H9 (cell line): ENCODE data around the gene GTF2IRD2. TPM values are rescaled to one million over a fixed set of nuclear protein-coding genes. Genes with fewer than 3 reads are reported as not detected.
"Not testable (repeated sequence)": the region's sequence is repeated elsewhere in the genome, so short reads cannot be mapped to it uniquely, and the experiment has no call there.

ENCODE experiments used
- DNase-seq: peaks from one replicate; pipeline ENCODE4 v3.0.0-alpha.2; 2017
- H2AFZ ChIP-seq: one replicate; pipeline ENCODE4 v1.6.1; 2013; ENCODE audit warnings: mild to moderate bottlenecking, low read length, control low read depth, moderate library complexity
- H2AK5ac ChIP-seq: 2 replicates; pipeline ENCODE4 v1.6.1; 2013; ENCODE audit warnings: low read length, control low read depth, mixed read lengths; ENCODE audit not compliant: insufficient read length
- H2BK120ac ChIP-seq: one replicate; pipeline ENCODE4 v1.6.1; 2013; ENCODE audit warnings: low read depth, mild to moderate bottlenecking, low read length, control low read depth, inconsistent platforms; ENCODE audit not compliant: poor library complexity, severe bottlenecking
- H2BK12ac ChIP-seq: 2 replicates; pipeline ENCODE4 v1.6.1; 2013; ENCODE audit warnings: low read length, control low read depth, mixed read lengths, low read depth; ENCODE audit not compliant: insufficient read length
- H2BK15ac ChIP-seq: 2 replicates; pipeline ENCODE4 v1.6.1; 2013; ENCODE audit warnings: low read depth, low read length, control low read depth
- H2BK20ac ChIP-seq: one replicate; pipeline ENCODE4 v1.6.1; 2013; ENCODE audit warnings: low read depth, mild to moderate bottlenecking, low read length, control low read depth, inconsistent platforms; ENCODE audit not compliant: poor library complexity, severe bottlenecking
- H2BK5ac ChIP-seq: 2 replicates; pipeline ENCODE4 v1.6.1; 2013; ENCODE audit warnings: low read length, control low read depth, mixed read lengths; ENCODE audit not compliant: insufficient read length
- H3K14ac ChIP-seq: 2 replicates; pipeline ENCODE4 v1.6.1; 2013; ENCODE audit warnings: low read length, control low read depth; ENCODE audit not compliant: insufficient read depth
- H3K18ac ChIP-seq: 2 replicates; pipeline ENCODE4 v1.6.1; 2013; ENCODE audit warnings: low read depth, mild to moderate bottlenecking, mixed read lengths, low read length, control low read depth; ENCODE audit not compliant: insufficient read length
- H3K23ac ChIP-seq: 2 replicates; pipeline ENCODE4 v1.6.1; 2013; ENCODE audit warnings: low read length, control low read depth, mixed read lengths, low read depth; ENCODE audit not compliant: insufficient read length
- H3K23me2 ChIP-seq: 2 replicates; pipeline ENCODE4 v1.6.1; 2013; ENCODE audit warnings: low read depth, mild to moderate bottlenecking, mixed read lengths, low read length, control low read depth; ENCODE audit not compliant: insufficient read length, poor library complexity, severe bottlenecking
- H3K27ac ChIP-seq: 2 replicates; pipeline ENCODE4 v1.5.1; 2013; ENCODE audit warnings: low read length, control low read depth, mixed read lengths, low read depth; ENCODE audit not compliant: insufficient read length
- H3K27me3 ChIP-seq: 2 replicates; pipeline ENCODE4 v1.6.1; 2013; ENCODE audit warnings: low read length, control low read depth, inconsistent platforms; ENCODE audit not compliant: insufficient read depth
- H3K4ac ChIP-seq: 2 replicates; pipeline ENCODE4 v1.6.1; 2013; ENCODE audit warnings: low read depth, mild to moderate bottlenecking, control low read depth, inconsistent platforms, low read length, moderate library complexity
- H3K4me1 ChIP-seq: 2 replicates; pipeline ENCODE4 v1.6.1; 2013; ENCODE audit warnings: low read length, control low read depth, inconsistent platforms; ENCODE audit not compliant: insufficient read depth
- H3K4me2 ChIP-seq: 2 replicates; pipeline ENCODE4 v1.6.1; 2013; ENCODE audit warnings: low read length, control low read depth, mixed read lengths; ENCODE audit not compliant: insufficient read length, insufficient read depth
- H3K56ac ChIP-seq: 2 replicates; pipeline ENCODE4 v1.6.1; 2013; ENCODE audit warnings: low read depth, mild to moderate bottlenecking, mixed read lengths, low read length, control low read depth; ENCODE audit not compliant: insufficient read length
- H3K79me1 ChIP-seq: 2 replicates; pipeline ENCODE4 v1.6.1; 2013; ENCODE audit warnings: low read depth, mild to moderate bottlenecking, moderate library complexity, low read length, control low read depth, inconsistent platforms; ENCODE audit not compliant: insufficient read depth, poor library complexity, severe bottlenecking
- H3K79me2 ChIP-seq: 2 replicates; pipeline ENCODE4 v1.6.1; 2013; ENCODE audit warnings: low read length, control low read depth, inconsistent platforms; ENCODE audit not compliant: insufficient read depth
- H3K9ac ChIP-seq: 2 replicates; pipeline ENCODE4 v1.6.1; 2013; ENCODE audit warnings: low read length, control low read depth, mixed read lengths; ENCODE audit not compliant: insufficient read length; ENCODE audit errors: extremely low read depth
- H3K9me3 ChIP-seq: one replicate; pipeline ENCODE4 v1.6.1; 2013; ENCODE audit warnings: low read depth, low read length, inconsistent platforms; ENCODE audit not compliant: control insufficient read depth
- H3T11ph ChIP-seq: one replicate; pipeline ENCODE4 v1.6.1; 2013; ENCODE audit warnings: mild to moderate bottlenecking, low read length, control low read depth, inconsistent platforms
- H4K20me1 ChIP-seq: one replicate; pipeline ENCODE4 v1.6.1; 2013; ENCODE audit not compliant: control insufficient read depth, insufficient read length, insufficient read depth
- H4K5ac ChIP-seq: 2 replicates; pipeline ENCODE4 v1.6.1; 2013; ENCODE audit warnings: low read depth, mild to moderate bottlenecking, mixed read lengths, low read length, control low read depth; ENCODE audit not compliant: insufficient read length
- H4K8ac ChIP-seq: replicated peaks from 2 replicates; pipeline ENCODE4 v1.6.1; 2013; ENCODE audit warnings: low read length, control low read depth, mixed read lengths, low read depth; ENCODE audit not compliant: insufficient read length
- H4K91ac ChIP-seq: 2 replicates; pipeline ENCODE4 v1.6.1; 2013; ENCODE audit warnings: low read depth, mild to moderate bottlenecking, moderate library complexity, mixed read lengths, low read length, control low read depth; ENCODE audit not compliant: insufficient read length
- H3K27ac Mint-ChIP-seq, 3 experiments: 2 replicates in 2 of 3; 3 replicates in 1 of 3; pipeline ENCODE4 v1.8.0; 2020 to 2021; ENCODE audit warnings: mixed read lengths in 3 of 3, mild to moderate bottlenecking in 1 of 3, moderate library complexity in 1 of 3
- H3K27me3 Mint-ChIP-seq: 2 replicates; pipeline ENCODE4 v1.8.0; 2021; ENCODE audit warnings: low read depth, mild to moderate bottlenecking, moderate library complexity, mixed read lengths
- H3K36me3 Mint-ChIP-seq, 3 experiments: 2 replicates in 2 of 3; 3 replicates in 1 of 3; pipeline ENCODE4 v1.8.0; 2020 to 2021; ENCODE audit warnings: low read depth in 3 of 3, mixed read lengths in 3 of 3; ENCODE audit not compliant: insufficient read depth in 1 of 3
- H3K4me1 Mint-ChIP-seq, 2 experiments: 2 replicates each; pipeline ENCODE4 v1.8.0; 2020; ENCODE audit warnings: mixed read lengths in 2 of 2
- H3K4me3 Mint-ChIP-seq, 2 experiments: 2 replicates in 1 of 2; 3 replicates in 1 of 2; pipeline ENCODE4 v1.8.0; 2020 to 2021; ENCODE audit warnings: mild to moderate bottlenecking in 2 of 2, mixed read lengths in 2 of 2, moderate library complexity in 1 of 2
- H3K9me3 Mint-ChIP-seq, 2 experiments: 2 replicates in 1 of 2; 3 replicates in 1 of 2; pipeline ENCODE4 v1.8.0; 2020; ENCODE audit warnings: mild to moderate bottlenecking in 2 of 2, mixed read lengths in 2 of 2, moderate library complexity in 1 of 2
- WGBS: extraction: QIAGEN DNeasy Blood & Tissue Kit; methylation state at CpG from one replicate; pipeline ENCODE4 v1.1.7; 2013; ENCODE audit warnings: missing lambda C conversion rate, low lambda C conversion rate, mixed read lengths; ENCODE audit not compliant: insufficient read length; ENCODE audit errors: extremely low coverage; 5-methylcytosine and 5-hydroxymethylcytosine counted together
- total RNA-seq: library from RNA; stranded (reverse); gene quantifications from 2 replicates; pipeline ENCODE4 v1.2.1, GENCODE V29; 2021

GTF2IRD2 gene
- total RNA-seq, 1 experiment from 2014 or later: 9.1 TPM

DNA sequence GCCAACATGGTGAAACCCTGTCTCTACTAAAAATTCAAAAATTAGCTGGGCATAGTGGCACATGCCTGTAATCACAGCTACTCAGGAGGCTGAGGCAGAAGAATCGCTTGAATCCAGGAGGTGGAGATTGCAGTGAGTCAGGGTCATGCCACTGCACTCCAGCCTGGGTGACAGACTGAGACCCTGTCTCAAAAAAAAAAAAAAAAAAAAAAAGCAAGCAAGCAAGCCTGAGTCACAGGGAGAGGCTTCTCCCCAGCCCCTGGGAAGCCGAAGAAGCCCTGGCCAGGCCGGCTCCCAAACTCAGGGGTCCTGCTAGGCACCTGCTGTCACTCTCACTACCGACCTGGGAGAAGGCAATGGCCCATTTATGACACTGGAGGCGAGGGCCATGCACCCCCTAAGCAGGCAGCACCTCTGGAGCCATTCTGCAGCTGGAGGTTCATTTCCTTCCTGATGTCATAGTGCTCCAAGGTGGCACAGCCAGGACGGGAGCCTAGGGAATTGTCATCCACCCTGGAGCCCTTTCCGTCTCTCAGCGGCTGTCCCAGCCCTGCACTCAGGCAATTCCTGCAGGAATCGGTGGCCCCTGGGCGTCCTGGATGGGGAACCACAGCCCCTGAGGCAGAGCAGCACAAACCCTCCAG is 22.8 kb upstream of the GTF2IRD2 start:
- H4K20me1 ChIP-seq, H3K23me2 ChIP-seq, H2BK20ac ChIP-seq, H3K4me2 ChIP-seq, H3K4me1 Mint-ChIP-seq, H3K9me3 ChIP-seq, H3K14ac ChIP-seq, H4K5ac ChIP-seq, H3K27me3 ChIP-seq, H3K27me3 Mint-ChIP-seq, H3K4ac ChIP-seq, H2BK120ac ChIP-seq, H3K9me3 Mint-ChIP-seq, H2BK15ac ChIP-seq, H2BK5ac ChIP-seq, H2AFZ ChIP-seq, H3K79me2 ChIP-seq, H3K36me3 Mint-ChIP-seq, DNase-seq, H3K4me1 ChIP-seq, H3K79me1 ChIP-seq, H3K23ac ChIP-seq, H3T11ph ChIP-seq, H3K27ac ChIP-seq, H2BK12ac ChIP-seq, H3K27ac Mint-ChIP-seq, H3K18ac ChIP-seq, H4K8ac ChIP-seq, H3K4me3 Mint-ChIP-seq, H3K56ac ChIP-seq, H4K91ac ChIP-seq, H2AK5ac ChIP-seq, H3K9ac ChIP-seq: not testable (repeated sequence)
- no CpG with 5 or more reads among the region's 10 CpGs for WGBS

GRCh38 chr7:74872542-74872941 is 21.1 kb upstream of the GTF2IRD2 start:
- H2BK12ac ChIP-seq, H3K79me1 ChIP-seq, H3T11ph ChIP-seq, H3K27me3 ChIP-seq, H3K23ac ChIP-seq, H3K23me2 ChIP-seq, H2BK120ac ChIP-seq, H2BK5ac ChIP-seq, H3K27me3 Mint-ChIP-seq, H3K4ac ChIP-seq, H3K4me1 Mint-ChIP-seq, DNase-seq, H3K9ac ChIP-seq, H2BK15ac ChIP-seq, H4K91ac ChIP-seq, H3K27ac ChIP-seq, H4K20me1 ChIP-seq, H4K5ac ChIP-seq, H3K4me2 ChIP-seq, H3K14ac ChIP-seq, H3K18ac ChIP-seq, H3K79me2 ChIP-seq, H3K9me3 Mint-ChIP-seq, H2BK20ac ChIP-seq, H2AFZ ChIP-seq, H3K36me3 Mint-ChIP-seq, H3K4me3 Mint-ChIP-seq, H3K9me3 ChIP-seq, H2AK5ac ChIP-seq, H3K27ac Mint-ChIP-seq, H3K56ac ChIP-seq, H3K4me1 ChIP-seq, H4K8ac ChIP-seq: not testable (repeated sequence)
- WGBS: no CpG with 5 or more reads among the region's 9 CpGs
